Ishikawa (cell line): ENCODE results near the gene NRG3.

Experiments
- NFIC ChIP-seq: IDR thresholded peaks from 2 replicates; pipeline ENCODE4 v1.6.1; 2012
- TF ChIP-seq, protein P1 (sequence below): IDR thresholded peaks from 2 replicates; pipeline ENCODE4 v1.6.1; 2012; ENCODE audit warnings: low read depth, mild to moderate bottlenecking

DNA sequence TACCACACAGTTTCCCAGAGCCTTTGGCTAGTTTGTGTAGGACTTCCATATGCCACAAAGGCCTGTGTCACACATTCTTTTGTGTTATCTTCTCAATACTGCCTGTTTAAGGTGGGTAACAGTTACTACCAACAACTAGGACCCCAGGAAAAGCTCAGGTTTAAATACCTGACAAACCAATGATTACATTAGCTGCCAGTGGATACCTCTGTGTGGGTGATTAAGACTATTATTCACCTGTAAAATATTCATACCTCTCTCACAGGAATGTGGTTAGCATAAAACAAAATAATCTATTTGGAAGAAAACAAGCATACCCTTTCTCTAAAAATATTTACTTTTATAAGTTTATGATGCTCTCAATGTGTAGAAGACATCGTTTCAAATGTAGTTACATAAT is 1007.7 kb downstream of the NRG3 start:
- TF ChIP-seq, protein P1, sequence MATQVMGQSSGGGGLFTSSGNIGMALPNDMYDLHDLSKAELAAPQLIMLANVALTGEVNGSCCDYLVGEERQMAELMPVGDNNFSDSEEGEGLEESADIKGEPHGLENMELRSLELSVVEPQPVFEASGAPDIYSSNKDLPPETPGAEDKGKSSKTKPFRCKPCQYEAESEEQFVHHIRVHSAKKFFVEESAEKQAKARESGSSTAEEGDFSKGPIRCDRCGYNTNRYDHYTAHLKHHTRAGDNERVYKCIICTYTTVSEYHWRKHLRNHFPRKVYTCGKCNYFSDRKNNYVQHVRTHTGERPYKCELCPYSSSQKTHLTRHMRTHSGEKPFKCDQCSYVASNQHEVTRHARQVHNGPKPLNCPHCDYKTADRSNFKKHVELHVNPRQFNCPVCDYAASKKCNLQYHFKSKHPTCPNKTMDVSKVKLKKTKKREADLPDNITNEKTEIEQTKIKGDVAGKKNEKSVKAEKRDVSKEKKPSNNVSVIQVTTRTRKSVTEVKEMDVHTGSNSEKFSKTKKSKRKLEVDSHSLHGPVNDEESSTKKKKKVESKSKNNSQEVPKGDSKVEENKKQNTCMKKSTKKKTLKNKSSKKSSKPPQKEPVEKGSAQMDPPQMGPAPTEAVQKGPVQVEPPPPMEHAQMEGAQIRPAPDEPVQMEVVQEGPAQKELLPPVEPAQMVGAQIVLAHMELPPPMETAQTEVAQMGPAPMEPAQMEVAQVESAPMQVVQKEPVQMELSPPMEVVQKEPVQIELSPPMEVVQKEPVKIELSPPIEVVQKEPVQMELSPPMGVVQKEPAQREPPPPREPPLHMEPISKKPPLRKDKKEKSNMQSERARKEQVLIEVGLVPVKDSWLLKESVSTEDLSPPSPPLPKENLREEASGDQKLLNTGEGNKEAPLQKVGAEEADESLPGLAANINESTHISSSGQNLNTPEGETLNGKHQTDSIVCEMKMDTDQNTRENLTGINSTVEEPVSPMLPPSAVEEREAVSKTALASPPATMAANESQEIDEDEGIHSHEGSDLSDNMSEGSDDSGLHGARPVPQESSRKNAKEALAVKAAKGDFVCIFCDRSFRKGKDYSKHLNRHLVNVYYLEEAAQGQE, result no peak
- TF ChIP-seq NFIC, result no peak
